K562 (cell line): ENCODE data around the gene TRPM2. TPM values are rescaled to one million over a fixed set of nuclear protein-coding genes. Genes with fewer than 3 reads are reported as not detected.

Experiments
- BACH1 ChIP-seq: fragments of 200-800 bp; sonication (Bioruptor generic); IDR thresholded peaks from 2 replicates; pipeline ENCODE4 v1.6.1; 2016; ENCODE audit warnings: missing genetic modification characterization, missing compliant biosample characterization
- CBFA2T3 ChIP-seq: fragments of 450-650 bp; IDR thresholded peaks from 2 replicates; pipeline ENCODE4 v1.6.1; 2017
- FUS ChIP-seq: fragments of 200-400 bp; formaldehyde crosslinking; optimal IDR thresholded peaks from 2 replicates; pipeline ENCODE3; 2017; ENCODE audit warnings: low read depth, low read length
- GATA2 ChIP-seq: sonication (generic); formaldehyde crosslinking; IDR thresholded peaks from 2 replicates; pipeline ENCODE4 v1.4.0; 2020; ENCODE audit warnings: mild to moderate bottlenecking, missing genetic modification reagents
- LCOR ChIP-seq: sonication (generic); formaldehyde crosslinking; IDR thresholded peaks from 2 replicates; pipeline ENCODE4 v1.8.0; 2022; ENCODE audit warnings: mild to moderate bottlenecking, missing genetic modification reagents
- MTF1 ChIP-seq: fragments of 250-450 bp; sonication (Bioruptor Pico); IDR thresholded peaks from 2 replicates; pipeline ENCODE4 v1.9.0; 2021; ENCODE audit warnings: moderate library complexity, mild to moderate bottlenecking, inconsistent platforms, borderline replicate concordance
- PHB2 ChIP-seq: fragments of 450-650 bp; IDR thresholded peaks from 2 replicates; pipeline ENCODE4 v1.6.1; 2017; ENCODE audit warnings: low read depth
- POLR2A ChIP-seq: fragments of 450-650 bp; conservative IDR thresholded peaks from 2 replicates; pipeline ENCODE4 v1.6.1; 2016
- POLR3A ChIP-seq: IDR thresholded peaks from 2 replicates; pipeline ENCODE4 v1.6.1; 2011; ENCODE audit warnings: borderline replicate concordance, mild to moderate bottlenecking, moderate library complexity; ENCODE audit not compliant: insufficient read length, insufficient read depth; ENCODE audit errors: extremely low read depth
- SIN3A ChIP-seq, 2 experiments: fragments of 150-350 bp in 1 of 2; IDR thresholded peaks; 2 replicates each; pipeline ENCODE4 v1.6.1; 2011 to 2016; ENCODE audit warnings: borderline replicate concordance in 2 of 2, low read depth in 2 of 2, low read length in 2 of 2, mild to moderate bottlenecking in 2 of 2, moderate library complexity in 2 of 2; ENCODE audit not compliant: control insufficient read depth in 1 of 2
- SMARCA4 ChIP-seq: fragments of 450-650 bp; IDR thresholded peaks from 2 replicates; pipeline ENCODE4 v1.6.1; 2016
- SRSF1 ChIP-seq: fragments of 200-400 bp; formaldehyde crosslinking; IDR thresholded peaks from 2 replicates; pipeline ENCODE4 v1.6.1; 2017; ENCODE audit warnings: mild to moderate bottlenecking, low read depth, low read length, moderate library complexity
- XRCC3 ChIP-seq: fragments of 450-650 bp; IDR thresholded peaks from 2 replicates; pipeline ENCODE4 v1.6.1; 2017; ENCODE audit warnings: mild to moderate bottlenecking, moderate library complexity
- ZBTB8A ChIP-seq: fragments of 450-650 bp; IDR thresholded peaks from 2 replicates; pipeline ENCODE4 v1.6.1; 2018; ENCODE audit warnings: mild to moderate bottlenecking, moderate library complexity; ENCODE audit not compliant: partially characterized antibody
- ZC3H8 ChIP-seq: fragments of 450-650 bp; IDR thresholded peaks from 2 replicates; pipeline ENCODE4 v1.6.1; 2017
- ZNF197 ChIP-seq: fragments of 200-800 bp; sonication (Bioruptor generic); IDR thresholded peaks from 2 replicates; pipeline ENCODE4 v1.6.1; 2016; ENCODE audit warnings: low read depth, missing genetic modification characterization, missing compliant biosample characterization
- ZNF263 ChIP-seq: sonication (generic); formaldehyde crosslinking; IDR thresholded peaks from 2 replicates; pipeline ENCODE4 v1.8.0; 2022; ENCODE audit warnings: mild to moderate bottlenecking, missing genetic modification reagents, borderline replicate concordance
- ZNF408 ChIP-seq: fragments of 250-450 bp; sonication (Bioruptor Pico); IDR thresholded peaks from 2 replicates; pipeline ENCODE4 v1.4.0; 2020; ENCODE audit warnings: low read depth, mild to moderate bottlenecking, moderate library complexity
- ZNF76 ChIP-seq: fragments of 250-450 bp; sonication (Bioruptor Pico); IDR thresholded peaks from 2 replicates; pipeline ENCODE4 v1.4.0; 2020; ENCODE audit warnings: mild to moderate bottlenecking, moderate library complexity, borderline replicate concordance
- polyA plus RNA-seq, 8 experiments: library from polyadenylated mRNA; depleted of rRNA in 4 of 8; stranded (reverse) in 5 of 8; unstranded in 3 of 8; fragments of >200 nt; fragmentation: Nextera tagmentation in 2 of 8; fragmentation: Illumina TruSeq in 1 of 8; extraction: Ambion mirVana in 2 of 8; extraction: Trizol in 1 of 8; gene quantifications; 2 replicates each; pipeline versions ENCODE4 v1.2.1 to v1.2.3, GENCODE V29; 2011 to 2014; ENCODE audit warnings: inconsistent platforms in 1 of 8, missing spikeins in 1 of 8
- total RNA-seq, 7 experiments: library from RNA; depleted of rRNA in 6 of 7; stranded (reverse); fragments of >200 nt in 6 of 7; fragmentation: Illumina TruSeq in 2 of 7; extraction: Trizol in 2 of 7; gene quantifications; 2 replicates each; pipeline versions ENCODE4 v1.2.1 to v1.2.3, GENCODE V29; 2011 to 2021; ENCODE audit warnings: low replicate concordance in 1 of 7
- TF ChIP-seq, protein P1 (sequence below): fragments of 450-650 bp; IDR thresholded peaks from one replicate; pipeline ENCODE4 v1.6.1; 2018; ENCODE audit warnings: mild to moderate bottlenecking, moderate library complexity; ENCODE audit not compliant: partially characterized antibody
- TF ChIP-seq, protein P2 (sequence below), 2 experiments: fragments of 450-650 bp in 1 of 2; IDR thresholded peaks; 2 replicates each; pipeline ENCODE4 v1.6.1; 2011 to 2017; ENCODE audit warnings: low read depth in 2 of 2, antibody characterized with exemption in 1 of 2, borderline replicate concordance in 1 of 2, low read length in 1 of 2, mild to moderate bottlenecking in 1 of 2, mixed read lengths in 1 of 2; ENCODE audit not compliant: control insufficient read depth in 1 of 2

TRPM2 gene
- total and polyA plus RNA-seq, 9 of the 15 experiments (the other 6 are each of a cell fraction or from before 2014, with no cell fraction given) = 0.33 to 2.1 (median 0.98) TPM; not detected in 2

DNA sequence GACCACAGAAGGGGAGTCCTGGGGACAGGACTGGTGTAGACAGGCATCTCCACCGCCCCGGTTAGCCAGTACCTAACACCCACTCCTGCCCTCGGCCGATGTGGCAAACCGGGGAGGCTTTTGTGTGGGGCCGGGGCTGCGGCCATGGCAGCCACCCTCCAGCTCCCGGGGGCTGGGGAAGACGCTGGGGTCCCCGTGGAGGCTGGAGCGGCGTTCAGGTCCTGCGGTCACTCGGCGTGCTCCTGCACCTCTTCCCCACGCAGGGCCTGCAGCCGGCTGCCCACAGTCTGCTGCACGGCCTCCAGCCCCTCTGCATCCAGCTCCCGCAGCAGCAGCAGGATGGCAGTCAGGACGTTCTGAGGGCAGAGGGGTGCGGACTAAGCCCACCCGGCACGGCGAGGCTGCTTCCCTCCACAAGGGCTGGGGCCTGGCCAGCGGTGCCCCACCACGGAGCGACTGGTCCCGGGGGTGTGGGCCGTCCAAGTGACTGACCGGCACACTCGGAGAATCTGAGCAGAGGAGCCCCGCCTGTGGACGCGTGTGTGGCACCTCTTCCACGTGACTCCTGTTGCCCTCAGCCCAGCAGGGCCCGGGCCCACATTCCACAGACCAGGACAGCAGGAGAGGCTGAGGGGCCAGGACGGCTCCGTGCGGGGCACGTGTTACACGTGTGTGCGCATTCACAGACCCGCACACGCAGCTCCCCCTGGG, 23.3 kb upstream of the TRPM2 start (continued):
- no peak for TF ChIP-seq MTF1 (CRISPR knock-in tag)
- TF ChIP-seq CBFA2T3 = no peak
- no peak for TF ChIP-seq XRCC3
- no peak for TF ChIP-seq ZNF408
- TF ChIP-seq GATA2 (CRISPR knock-in tag) = no peak
- TF ChIP-seq ZNF197 (CRISPR knock-in tag) = no peak
- no peak for TF ChIP-seq ZC3H8
- TF ChIP-seq LCOR (CRISPR knock-in tag) = no peak
- no peak for TF ChIP-seq SIN3A (IDR thresholded peaks at IDR 0.05; ENCODE audit: borderline replicate concordance in 2 of 2, control insufficient read depth in 1 of 2, low read depth in 2 of 2, low read length in 2 of 2)
- TF ChIP-seq POLR3A = no peak
- TF ChIP-seq ZNF263 = no peak
- no peak for TF ChIP-seq ZBTB8A
- peak; percentile 19; the same call in 1 of the 2 replicates for TF ChIP-seq POLR2A
- TF ChIP-seq, protein P1, sequence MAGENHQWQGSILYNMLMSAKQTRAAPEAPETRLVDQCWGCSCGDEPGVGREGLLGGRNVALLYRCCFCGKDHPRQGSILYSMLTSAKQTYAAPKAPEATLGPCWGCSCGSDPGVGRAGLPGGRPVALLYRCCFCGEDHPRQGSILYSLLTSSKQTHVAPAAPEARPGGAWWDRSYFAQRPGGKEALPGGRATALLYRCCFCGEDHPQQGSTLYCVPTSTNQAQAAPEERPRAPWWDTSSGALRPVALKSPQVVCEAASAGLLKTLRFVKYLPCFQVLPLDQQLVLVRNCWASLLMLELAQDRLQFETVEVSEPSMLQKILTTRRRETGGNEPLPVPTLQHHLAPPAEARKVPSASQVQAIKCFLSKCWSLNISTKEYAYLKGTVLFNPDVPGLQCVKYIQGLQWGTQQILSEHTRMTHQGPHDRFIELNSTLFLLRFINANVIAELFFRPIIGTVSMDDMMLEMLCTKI = no peak
- no peak for TF ChIP-seq FUS
- no peak for TF ChIP-seq SMARCA4
- TF ChIP-seq PHB2 = no peak
- TF ChIP-seq SRSF1 = no peak
- TF ChIP-seq, protein P2, sequence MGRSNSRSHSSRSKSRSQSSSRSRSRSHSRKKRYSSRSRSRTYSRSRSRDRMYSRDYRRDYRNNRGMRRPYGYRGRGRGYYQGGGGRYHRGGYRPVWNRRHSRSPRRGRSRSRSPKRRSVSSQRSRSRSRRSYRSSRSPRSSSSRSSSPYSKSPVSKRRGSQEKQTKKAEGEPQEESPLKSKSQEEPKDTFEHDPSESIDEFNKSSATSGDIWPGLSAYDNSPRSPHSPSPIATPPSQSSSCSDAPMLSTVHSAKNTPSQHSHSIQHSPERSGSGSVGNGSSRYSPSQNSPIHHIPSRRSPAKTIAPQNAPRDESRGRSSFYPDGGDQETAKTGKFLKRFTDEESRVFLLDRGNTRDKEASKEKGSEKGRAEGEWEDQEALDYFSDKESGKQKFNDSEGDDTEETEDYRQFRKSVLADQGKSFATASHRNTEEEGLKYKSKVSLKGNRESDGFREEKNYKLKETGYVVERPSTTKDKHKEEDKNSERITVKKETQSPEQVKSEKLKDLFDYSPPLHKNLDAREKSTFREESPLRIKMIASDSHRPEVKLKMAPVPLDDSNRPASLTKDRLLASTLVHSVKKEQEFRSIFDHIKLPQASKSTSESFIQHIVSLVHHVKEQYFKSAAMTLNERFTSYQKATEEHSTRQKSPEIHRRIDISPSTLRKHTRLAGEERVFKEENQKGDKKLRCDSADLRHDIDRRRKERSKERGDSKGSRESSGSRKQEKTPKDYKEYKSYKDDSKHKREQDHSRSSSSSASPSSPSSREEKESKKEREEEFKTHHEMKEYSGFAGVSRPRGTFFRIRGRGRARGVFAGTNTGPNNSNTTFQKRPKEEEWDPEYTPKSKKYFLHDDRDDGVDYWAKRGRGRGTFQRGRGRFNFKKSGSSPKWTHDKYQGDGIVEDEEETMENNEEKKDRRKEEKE (IDR thresholded peaks at IDR 0.05; ENCODE audit: borderline replicate concordance in 1 of 2, control insufficient read depth in 1 of 2, low read depth in 2 of 2, low read length in 1 of 2) = no peak
- TF ChIP-seq ZNF76 (CRISPR knock-in tag) = no peak
- no peak for TF ChIP-seq BACH1
